SK-N-SH treated with all-trans-retinoic acid at 6 μM for 48 hours (cell line): Measurements from ENCODE around the gene RAB42.

ENCODE experiments used
- BACH2 ChIP-seq: fragments of 250-450 bp; sonication (Bioruptor Pico); IDR thresholded peaks from 2 replicates; pipeline ENCODE4 v1.9.0; 2021; ENCODE audit warnings: mild to moderate bottlenecking, borderline replicate concordance
- GLIS3 ChIP-seq: fragments of 250-450 bp; sonication (Bioruptor Pico); IDR thresholded peaks from 2 replicates; pipeline ENCODE4 v1.5.0; 2020; ENCODE audit warnings: mild to moderate bottlenecking, moderate library complexity
- OSR1 ChIP-seq: fragments of 250-450 bp; sonication (Bioruptor Pico); IDR thresholded peaks from 2 replicates; pipeline ENCODE4 v1.8.0; 2022; ENCODE audit warnings: moderate library complexity, mild to moderate bottlenecking, inconsistent platforms
- PATZ1 ChIP-seq: fragments of 250-450 bp; sonication (Bioruptor Pico); IDR thresholded peaks from 2 replicates; pipeline ENCODE4 v1.8.0; 2020; ENCODE audit warnings: mild to moderate bottlenecking, moderate library complexity, borderline replicate concordance
- PPARA ChIP-seq: fragments of 250-450 bp; sonication (Bioruptor Pico); IDR thresholded peaks from 2 replicates; pipeline ENCODE4 v1.5.0; 2020; ENCODE audit warnings: mild to moderate bottlenecking, borderline replicate concordance
- RARB ChIP-seq: fragments of 250-450 bp; sonication (Bioruptor Pico); IDR thresholded peaks from 2 replicates; pipeline ENCODE4 v1.8.0; 2021; ENCODE audit warnings: mild to moderate bottlenecking, moderate library complexity
- TSHZ2 ChIP-seq: fragments of 250-450 bp; sonication (Bioruptor Pico); IDR thresholded peaks from 2 replicates; pipeline ENCODE4 v1.5.0; 2020; ENCODE audit warnings: mild to moderate bottlenecking, moderate library complexity
- ZFP3 ChIP-seq: fragments of 250-450 bp; sonication (Bioruptor Pico); IDR thresholded peaks from 2 replicates; pipeline ENCODE4 v1.5.0; 2020; ENCODE audit warnings: mild to moderate bottlenecking, moderate library complexity
- ZFP30 ChIP-seq: fragments of 450-650 bp; formaldehyde crosslinking; IDR thresholded peaks from 2 replicates; pipeline ENCODE4 v1.5.0; 2022; ENCODE audit warnings: mild to moderate bottlenecking, moderate library complexity

GRCh38 chr1:28560886-28561285 lies 31.2 kb upstream of the RAB42 start:
- no peak for TF ChIP-seq PPARA (CRISPR knock-in tag)
- TF ChIP-seq ZFP30 (CRISPR knock-in tag), result no peak
- TF ChIP-seq BACH2 (CRISPR knock-in tag), result no peak
- no peak for TF ChIP-seq GLIS3 (CRISPR knock-in tag)
- no peak for TF ChIP-seq ZFP3
- no peak for TF ChIP-seq OSR1
- no peak for TF ChIP-seq TSHZ2
- no peak for TF ChIP-seq PATZ1 (CRISPR knock-in tag)
- TF ChIP-seq RARB (CRISPR knock-in tag), result no peak
